Hematopoietic multipotent progenitor cell treated with erythropoietin and hydrocortisone succinate and interleukin-3 and kit ligand, for 4 days (in vitro differentiated cells): Measurements from ENCODE around the gene PARN.

Experiments
- DNase-seq: peaks from one replicate; pipeline ENCODE4 v3.0.0-alpha.2; 2015

The PARN gene

GRCh38 chr16:14392960-14393359 lies 237.1 kb downstream of the PARN start:
- DNase-seq = no peak

- DNase-seq = no peak
Measured at GRCh38 chr16:14389359-14389758, 240.7 kb downstream of the PARN start.

- no peak for DNase-seq
Measured at GRCh38 chr16:14388243-14388642, 241.8 kb downstream of the PARN start.

- DNase-seq = no peak
Measured at GRCh38 chr16:14386115-14386514, 243.9 kb downstream of the PARN start.
